OCI-M1 (cell line): ENCODE measurements around the gene SOX8.

ENCODE experiments used
- DNase-seq: peaks from one replicate; lab custom pipeline; 2025; lab: John Stamatoyannopoulos, UW

SOX8 gene

GRCh38 chr16:974001-974601, 7.5 kb upstream of the SOX8 start:
- DNase-seq, result no peak

- DNase-seq, result no peak
These were observed 6.8 kb upstream of the SOX8 start for GRCh38 chr16:974611-975261.

- no peak for DNase-seq
These were observed 6.3 kb upstream of the SOX8 start for GRCh38 chr16:975291-975690.

GRCh38 chr16:976389-976931, 5.1 kb upstream of the SOX8 start:
- no peak for DNase-seq

GRCh38 chr16:977081-977701, 4.4 kb upstream of the SOX8 start:
- no peak for DNase-seq

GRCh38 chr16:977896-978295, 3.7 kb upstream of the SOX8 start:
- DNase-seq, result no peak

- DNase-seq, result no peak
These were observed 3.2 kb upstream of the SOX8 start for GRCh38 chr16:978403-978802.

- no peak for DNase-seq
These were observed 2.4 kb upstream of the SOX8 start for GRCh38 chr16:979147-979546.

GRCh38 chr16:979859-980594, 1.5 kb upstream of the SOX8 start:
- no peak for DNase-seq

GRCh38 chr16:980595-980854, 1.0 kb upstream of the SOX8 start:
- no peak for DNase-seq

- no peak for DNase-seq
These were observed 824 bp downstream of the SOX8 start for GRCh38 chr16:982145-983043.

- no peak for DNase-seq
These were observed 1.8 kb downstream of the SOX8 start for GRCh38 chr16:983044-984030.

GRCh38 chr16:984121-984694, 2.6 kb downstream of the SOX8 start:
- no peak for DNase-seq

GRCh38 chr16:984736-985636, 3.4 kb downstream of the SOX8 start:
- no peak for DNase-seq

- no peak for DNase-seq
These were observed 4.3 kb downstream of the SOX8 start for GRCh38 chr16:985646-986400.

GRCh38 chr16:986411-986810, 4.8 kb downstream of the SOX8 start:
- DNase-seq, result no peak

GRCh38 chr16:986925-987582, 5.5 kb downstream of the SOX8 start:
- no peak for DNase-seq

- no peak for DNase-seq
These were observed 6.3 kb downstream of the SOX8 start for GRCh38 chr16:987906-988305.
